Activated CD4-positive, CD25-positive, alpha-beta regulatory T cell treated with anti-CD3 and anti-CD28 coated beads, Interleukin-2, amount 50 U/mL, for 16 hours (primary cell): ENCODE measurements around the gene DDX41.

Experiments used
- DNase-seq: peaks from one replicate; pipeline ENCODE4 v3.0.0-alpha.2; 2020; ENCODE audit warnings: low read depth, low spot score

The DDX41 gene

DNA sequence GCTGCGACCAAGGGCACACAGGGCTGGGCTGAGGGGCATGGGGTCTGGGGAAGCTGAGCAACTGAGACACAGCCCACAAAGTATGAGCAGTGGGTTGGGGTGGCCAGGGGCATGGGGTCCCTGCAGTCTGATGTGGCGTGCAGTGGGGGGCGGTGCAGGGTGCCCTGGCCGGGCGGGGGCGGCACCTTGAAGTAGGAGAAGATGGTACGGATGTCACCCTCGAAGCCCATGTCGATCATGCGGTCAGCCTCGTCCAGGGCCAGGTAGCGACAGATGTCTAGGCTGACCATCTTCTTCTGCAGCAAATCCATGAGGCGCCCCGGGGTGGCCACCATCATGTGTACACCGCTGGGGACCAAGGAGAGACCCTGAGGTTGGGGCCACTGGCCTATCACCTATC, 3.3 kb downstream of the DDX41 start:
- no peak for DNase-seq

DNA sequence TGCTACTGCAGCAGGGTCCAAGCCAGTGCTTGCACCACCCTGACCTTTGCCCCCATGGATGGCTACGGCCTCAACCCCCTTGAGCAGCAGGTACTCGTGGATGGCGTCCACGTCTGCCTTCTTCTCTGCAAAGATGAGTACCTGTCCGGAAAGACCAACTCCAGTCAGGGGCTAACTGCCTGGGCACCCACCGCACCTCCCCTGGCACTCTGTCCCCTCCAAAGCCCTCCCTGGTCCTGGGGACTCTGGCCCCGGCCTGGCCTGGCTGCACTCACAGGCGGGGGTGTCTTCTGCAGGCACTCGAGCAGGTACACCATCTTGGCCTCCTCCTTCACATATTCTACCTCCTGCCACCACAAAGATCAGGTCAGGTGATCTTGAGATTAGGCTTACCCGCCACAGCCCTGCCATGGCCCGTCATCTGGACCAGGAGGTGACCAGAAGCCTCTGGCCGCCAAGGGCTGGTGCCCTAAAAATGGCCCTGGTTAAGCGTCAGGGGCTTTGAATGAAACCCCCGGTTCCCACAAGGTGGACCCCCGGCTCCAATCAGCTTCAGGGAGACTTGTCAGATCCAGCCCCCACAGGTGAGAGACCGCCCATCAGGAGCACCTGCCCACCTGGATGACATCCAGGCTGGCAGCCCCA, 3.9 kb downstream of the DDX41 start:
- DNase-seq, result no peak

DNA sequence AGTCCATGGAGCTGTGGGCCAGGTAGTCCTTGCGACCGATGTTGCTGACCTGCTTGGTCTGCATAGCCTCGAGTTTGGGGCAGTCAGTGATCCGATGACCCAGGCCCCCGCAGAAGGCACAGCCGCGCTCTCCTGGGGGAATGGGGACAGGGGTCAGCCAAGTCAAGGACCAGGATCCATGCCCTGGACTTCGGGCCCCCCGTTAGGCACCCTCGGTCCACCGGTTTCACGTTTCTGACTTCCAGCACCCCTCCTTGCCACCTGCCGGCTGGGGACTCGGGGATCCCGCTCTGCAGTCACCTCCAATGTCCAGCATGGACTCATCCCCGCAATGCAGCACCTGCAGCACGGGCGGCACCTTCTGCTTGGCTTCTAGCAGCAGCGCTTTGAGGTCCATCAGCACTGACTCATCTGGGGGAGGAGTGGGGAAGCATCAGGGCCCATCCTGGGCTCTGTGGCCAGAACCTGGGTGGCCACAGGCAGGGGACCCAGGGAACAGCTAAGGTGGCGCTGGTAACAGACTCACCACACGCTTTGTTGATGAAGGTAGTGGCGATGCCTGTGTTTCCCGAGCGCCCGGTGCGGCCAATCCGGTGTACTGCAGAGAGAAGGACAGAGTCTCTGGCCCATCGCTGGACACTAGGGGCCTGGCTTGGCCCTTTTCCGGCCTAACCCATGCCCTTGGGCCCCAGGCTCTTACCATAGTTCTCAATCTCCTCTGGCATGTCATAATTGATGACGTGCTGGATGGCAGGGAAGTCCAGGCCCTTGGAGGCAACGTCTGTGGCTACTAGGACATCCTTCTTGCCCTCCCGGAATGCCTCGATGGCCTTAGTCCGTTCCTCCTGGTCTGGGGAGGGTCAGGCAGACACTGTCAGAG, 4.7 kb downstream of the DDX41 start:
- no peak for DNase-seq

DNA sequence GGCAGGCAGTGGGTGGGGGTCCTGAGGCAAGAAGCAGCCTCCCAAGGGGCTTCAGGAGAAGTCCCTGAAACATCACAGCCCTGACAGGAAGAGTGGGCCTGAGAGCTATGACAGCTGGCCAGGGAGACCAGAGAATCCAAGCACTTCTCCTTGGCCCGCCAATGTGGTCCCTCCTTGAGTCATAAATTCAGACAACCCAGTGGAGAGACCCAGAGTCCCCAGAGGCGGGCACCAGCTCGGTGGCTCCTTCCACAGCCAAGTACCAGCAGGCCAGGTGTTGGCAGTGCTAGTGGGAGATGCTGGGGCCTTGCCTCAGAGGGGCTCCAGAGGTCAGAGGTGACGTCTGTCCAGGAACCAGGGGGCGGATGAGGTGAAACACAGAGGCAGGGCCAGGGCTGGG, 5.6 kb downstream of the DDX41 start:
- DNase-seq, result no peak

DNA sequence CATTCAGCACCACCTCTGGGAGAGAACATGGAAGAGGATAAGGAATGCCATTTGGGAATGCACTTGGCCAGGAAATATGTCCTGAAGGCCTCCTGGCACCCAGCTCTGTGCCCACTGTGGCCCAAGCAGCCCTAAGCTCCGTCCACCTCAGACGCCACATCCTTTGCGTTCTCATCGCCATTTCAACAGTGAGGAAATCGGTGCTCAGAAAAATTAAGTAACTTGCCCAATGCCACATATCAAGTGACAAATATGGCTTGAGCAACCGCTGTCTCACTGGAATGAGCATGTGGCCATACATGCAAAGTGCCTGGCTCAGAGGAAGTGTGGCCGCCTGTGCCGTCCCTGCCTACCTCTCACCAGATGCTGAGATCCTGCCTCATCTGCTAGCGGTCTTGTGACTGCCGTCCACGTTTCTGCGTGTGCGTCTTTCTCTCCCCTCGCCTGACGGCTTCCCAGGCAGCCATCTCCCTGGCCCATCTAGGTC, 6.2 kb downstream of the DDX41 start:
- no peak for DNase-seq

DNA sequence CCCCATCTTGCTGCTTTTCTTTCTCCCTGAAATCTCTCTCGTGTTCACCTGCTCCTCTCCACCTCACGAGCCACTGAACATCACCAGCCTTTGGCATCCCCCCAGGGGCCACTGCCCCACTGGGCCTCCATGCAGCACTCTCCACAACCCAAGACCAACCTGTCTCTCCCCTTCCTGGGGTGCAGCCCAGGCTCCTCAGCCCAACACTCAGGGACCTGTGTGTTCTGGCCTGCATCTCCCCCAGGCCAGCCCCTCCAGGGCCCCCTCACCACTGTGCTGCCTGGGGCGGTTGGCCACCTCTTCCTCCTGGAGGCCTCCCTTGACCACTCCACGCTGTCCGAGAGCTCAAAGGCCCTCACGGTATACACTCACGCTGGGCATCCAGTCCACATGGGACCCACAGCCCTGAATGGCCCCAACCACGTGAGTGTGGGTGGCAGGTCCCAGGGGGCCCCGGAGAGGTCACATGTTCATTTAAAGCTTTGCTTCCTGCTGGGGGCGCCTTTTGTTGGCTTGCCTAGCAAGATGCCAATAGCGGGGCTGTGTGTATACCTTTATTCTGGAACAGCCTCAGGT, 6.7 kb downstream of the DDX41 start:
- DNase-seq, result no peak

DNA sequence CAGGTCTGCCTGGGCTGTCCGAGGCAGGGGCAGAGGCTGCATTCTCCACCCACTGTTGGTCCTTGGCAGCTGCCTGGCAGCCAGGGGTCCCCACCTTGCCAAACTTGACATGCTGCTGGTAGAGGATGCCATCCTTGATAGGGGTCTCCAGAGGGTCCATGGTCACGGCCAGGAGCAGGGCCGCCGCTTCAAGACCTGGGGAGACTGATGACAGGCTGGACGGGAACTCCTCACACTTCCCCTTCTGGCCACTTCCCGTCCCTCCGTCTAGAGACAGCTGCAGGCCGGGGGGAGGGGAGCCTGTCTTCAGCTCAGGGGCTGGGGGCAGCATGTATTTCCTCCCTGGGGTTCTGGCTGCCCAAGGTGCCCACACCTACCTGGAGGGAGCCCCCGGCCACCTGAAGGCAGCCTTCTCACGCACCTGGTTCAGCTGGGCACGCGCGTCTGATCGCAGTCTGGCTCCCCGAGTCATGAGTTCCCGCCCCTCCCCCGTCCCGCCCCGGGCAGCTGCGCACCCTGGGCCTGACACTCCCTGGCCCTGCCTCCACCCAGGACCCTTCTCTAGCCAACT, 7.3 kb downstream of the DDX41 start, which contains the start of gene DOK3:
DOK3 (minus strand) TSS at position 446 of the 571 bp plus-strand sequence; CDS start at position 160, 286 bp downstream.
- DNase-seq, result no peak

DNA sequence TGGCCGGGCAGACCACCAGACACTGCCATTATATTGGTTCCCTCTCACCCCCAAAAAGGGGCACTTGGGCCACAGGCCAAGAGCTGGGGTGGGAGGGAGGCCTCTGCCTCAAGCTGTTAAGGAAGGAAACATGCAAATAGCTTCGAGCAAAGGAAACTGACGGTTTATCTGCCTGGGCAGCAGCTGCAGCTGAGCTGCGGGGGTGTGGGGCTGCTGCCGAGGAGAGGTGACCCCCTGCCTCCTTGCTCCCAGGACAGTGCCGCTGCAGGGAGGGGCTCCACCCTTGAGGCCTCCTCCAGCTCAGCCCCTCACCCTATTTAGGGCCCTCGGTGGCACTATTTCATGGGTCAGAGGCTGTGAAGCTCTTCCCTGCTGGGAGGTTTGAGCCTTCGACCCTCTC, 7.9 kb downstream of the DDX41 start:
- no peak for DNase-seq

DNA sequence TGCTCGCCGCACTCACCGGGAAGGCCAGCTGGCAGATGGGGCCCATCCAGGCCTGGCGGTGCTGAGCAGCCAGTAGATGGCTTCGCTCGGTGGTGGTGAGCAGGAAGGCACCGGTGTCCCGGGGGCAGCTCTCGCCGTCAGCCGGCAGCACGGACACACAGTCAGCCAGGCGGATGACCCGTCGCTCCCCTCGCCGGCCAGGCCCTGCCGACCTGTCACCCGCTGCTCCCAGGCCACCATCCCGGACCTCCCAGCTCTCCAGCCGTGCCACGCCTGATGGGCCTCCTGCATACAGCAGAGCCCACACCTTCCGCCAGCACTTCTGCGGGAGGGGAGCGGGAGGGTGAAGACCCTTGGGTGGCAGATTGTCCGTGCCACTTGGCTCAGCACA, 8.5 kb downstream of the DDX41 start:
- no peak for DNase-seq

DNA sequence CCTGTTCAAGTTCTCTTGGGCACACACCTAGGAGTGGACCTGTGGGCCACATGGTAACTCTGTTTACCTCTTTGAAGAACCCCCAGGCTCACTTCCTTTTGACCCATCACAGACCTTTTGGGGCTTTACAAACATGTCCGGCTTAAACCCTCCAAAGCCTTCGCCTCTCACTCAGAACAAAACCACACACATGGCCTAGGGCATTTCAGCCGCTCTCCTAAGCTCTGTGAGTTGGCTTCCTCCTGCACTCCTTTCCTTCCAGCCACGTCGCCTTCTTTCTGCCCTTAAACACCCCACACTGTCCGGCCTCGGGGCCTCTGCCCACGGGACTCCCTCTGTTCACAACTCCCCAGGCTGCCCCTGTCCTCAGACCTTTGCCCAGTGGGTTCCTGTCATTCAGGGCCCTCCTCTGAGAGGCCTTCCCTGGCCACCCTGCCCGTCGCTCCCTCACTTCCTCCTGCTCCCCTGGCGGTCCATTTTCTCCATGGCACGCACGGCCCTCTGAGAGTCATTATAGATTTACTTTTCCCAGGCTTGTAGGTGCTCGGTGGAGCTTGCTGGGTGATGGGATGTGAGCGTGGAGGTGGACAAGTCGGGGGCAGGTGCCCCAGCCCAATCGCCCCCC, 9.1 kb downstream of the DDX41 start:
- no peak for DNase-seq

DNA sequence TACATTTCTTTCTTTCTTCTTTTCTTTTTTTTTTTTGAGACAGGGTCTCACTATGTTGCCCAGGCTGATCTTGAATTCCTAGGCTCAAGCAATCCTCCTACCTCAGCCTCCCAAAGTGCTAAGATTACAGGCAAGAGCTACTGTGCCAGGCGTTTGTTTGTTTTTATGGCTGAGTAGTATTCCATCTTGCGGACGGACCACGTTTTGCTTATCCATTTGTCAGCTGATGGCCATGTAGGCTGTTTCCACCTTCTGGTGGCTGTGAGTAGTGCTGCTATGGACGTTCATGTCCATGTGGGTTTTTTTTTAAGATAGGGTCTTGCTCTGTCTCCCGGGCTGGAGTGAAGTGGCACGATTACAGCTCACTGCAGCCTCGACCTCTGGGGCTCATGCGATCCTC, 9.6 kb downstream of the DDX41 start:
- no peak for DNase-seq

DNA sequence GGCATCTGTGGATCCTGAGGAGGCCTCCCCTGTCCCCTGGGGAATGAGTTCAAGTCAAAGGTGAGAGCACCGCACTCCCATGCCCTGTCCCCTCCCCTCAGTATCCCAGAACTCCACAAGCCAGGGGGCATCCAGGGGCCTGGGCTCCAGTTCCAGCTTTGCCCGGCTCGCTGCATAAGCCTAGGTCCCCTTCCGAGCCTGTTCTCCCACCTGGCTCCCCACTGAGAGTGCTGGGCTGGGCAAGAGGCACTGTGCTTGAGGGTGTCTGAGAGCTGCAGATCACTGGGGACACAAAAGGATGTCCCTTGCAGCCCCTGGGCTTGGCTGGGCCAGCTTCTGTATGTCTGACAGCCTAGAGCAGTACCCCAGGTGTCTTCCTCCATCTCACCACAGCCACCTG, 11.7 kb downstream of the DDX41 start:
- DNase-seq, result no peak

DNA sequence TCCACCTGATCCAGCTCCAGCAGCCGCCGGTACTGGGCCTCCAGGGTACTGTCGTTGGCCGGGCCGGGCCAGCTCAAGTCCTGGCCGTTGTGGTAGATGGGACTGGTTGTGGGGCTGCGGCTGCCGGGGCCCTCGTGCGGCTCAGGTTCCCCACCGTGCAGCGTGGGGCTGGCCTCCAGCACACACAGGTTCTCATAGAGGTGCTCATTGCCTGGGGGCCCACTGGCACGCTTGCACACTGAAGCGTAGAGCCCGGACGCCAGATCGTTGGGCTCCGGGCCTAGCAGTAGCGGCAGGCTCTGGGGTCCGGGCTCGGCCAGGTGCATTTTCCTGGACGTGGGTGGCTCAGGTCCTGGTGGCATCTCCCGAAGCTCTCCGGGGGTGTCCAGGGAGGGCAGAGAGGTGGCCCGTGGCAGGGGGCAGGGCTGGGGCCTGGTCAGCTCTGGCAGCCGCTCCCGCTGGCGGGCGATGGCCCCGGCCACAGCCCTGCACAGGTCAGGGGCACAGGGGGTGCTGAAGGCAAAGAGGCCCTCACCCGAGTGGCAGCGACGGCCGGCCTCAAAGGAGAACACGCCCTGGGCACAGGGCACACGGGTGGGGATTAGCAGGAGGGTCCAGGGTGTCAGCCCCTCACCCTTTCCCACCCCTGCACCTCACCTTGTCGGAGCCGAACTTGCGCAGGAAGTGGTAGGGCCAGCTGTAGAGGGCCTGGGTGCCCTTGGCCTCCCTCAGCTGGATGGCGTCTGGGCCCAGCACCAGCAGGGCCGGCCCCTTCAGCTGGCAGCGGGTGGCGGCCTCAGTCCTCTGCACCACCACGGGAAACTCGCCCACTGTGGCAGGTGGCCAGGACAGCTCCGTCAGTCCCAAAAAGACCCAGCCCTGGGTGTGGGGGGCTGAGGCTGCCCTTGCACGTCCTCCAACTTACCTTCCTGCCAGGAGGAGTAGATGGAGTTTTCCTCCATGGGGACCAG, 12.4 kb downstream of the DDX41 start:
- no peak for DNase-seq

DNA sequence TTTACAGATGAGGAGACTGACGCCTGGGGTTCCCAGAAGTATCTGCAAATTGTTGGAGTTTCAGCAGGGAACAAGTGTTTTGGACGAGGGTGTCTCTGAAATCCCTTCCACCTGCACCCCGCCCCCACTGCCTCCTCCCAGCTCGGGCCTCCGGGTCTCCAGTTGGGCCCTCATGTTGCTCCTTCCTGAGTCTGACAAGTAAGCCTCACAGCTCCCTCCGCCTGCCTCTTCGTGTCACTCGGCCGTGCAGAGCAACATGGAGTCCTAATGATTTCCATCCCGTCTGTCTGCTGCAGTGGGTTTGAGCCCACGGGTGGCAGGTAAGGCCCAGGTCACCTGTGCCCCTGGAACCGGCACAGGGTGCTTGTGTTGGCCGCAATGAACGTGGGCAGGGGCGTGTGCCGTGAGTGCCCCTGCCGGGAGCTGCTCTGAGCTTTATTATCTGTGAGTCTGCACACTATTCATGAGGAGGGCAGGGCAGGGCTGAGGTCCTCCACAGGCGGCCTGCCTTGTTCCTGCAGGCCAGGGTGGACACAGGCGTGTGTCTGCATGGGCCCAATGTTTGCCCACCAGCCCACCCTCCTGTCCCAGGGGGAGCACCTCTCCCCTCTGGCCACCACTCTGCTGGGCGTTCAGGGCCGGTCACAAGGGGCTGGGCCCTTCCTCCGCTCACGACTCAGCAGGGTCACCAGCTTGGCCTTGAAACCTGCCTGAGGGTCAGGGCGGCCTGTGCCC, 13.2 kb downstream of the DDX41 start:
- no peak for DNase-seq

DNA sequence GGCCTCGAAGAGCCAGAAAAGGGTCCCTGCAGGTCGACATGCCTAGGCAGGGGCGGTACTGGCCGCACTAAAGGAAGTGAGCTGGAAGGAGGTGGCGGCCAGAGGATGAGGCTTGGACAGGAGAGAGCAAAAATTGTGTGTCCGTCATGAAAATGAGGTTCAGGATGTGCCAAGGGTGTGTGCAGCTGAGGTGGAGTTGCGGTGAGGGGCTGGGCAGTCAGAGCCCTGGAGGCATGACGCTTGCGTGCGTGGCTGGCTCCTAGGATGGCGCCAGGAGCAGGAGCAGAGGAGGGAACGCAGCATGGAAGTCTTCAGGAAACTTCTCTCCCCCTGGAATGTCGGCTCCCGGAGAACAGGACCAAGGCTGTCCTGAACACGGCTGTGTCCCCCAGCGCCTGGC, 13.9 kb downstream of the DDX41 start:
- DNase-seq, result no peak

DNA sequence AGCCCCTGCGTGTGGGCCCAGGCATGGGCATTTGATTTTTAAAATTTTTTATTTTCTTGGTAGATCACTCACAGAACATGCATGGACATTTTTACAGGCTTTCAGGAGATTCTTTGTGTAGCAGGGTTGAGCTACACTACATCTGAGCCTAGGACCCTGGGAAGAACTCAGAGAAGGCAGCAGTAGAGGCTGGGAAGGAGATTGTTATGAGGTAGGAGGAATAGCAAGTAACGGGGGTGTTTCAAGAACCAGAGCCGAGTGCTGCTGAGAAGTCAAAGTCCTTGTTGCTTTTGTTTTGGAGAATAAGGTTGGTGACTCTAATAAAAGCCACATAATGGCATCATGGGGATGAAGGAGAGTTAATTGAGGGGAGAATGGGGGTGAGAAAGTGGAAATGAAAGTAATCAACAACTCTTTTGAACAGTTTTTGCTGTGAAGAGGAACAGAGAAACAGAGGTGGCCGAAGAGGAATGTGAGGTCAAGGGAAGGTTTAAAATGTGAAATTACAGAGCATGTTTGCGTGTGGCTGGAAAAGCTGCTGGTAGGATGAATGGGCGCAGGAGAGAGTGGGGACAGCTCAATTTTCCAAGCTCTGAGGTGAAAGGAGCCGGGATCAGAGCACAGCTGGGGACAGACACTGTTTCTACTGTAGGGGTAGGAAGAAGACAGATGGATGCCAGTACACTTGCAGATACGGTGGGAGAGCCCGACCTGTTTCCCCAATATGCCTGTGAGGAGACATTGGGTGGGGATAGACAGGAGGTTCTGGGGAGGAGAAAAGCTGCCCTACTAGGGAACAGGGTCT, 14.7 kb downstream of the DDX41 start:
- DNase-seq, result no peak

DNA sequence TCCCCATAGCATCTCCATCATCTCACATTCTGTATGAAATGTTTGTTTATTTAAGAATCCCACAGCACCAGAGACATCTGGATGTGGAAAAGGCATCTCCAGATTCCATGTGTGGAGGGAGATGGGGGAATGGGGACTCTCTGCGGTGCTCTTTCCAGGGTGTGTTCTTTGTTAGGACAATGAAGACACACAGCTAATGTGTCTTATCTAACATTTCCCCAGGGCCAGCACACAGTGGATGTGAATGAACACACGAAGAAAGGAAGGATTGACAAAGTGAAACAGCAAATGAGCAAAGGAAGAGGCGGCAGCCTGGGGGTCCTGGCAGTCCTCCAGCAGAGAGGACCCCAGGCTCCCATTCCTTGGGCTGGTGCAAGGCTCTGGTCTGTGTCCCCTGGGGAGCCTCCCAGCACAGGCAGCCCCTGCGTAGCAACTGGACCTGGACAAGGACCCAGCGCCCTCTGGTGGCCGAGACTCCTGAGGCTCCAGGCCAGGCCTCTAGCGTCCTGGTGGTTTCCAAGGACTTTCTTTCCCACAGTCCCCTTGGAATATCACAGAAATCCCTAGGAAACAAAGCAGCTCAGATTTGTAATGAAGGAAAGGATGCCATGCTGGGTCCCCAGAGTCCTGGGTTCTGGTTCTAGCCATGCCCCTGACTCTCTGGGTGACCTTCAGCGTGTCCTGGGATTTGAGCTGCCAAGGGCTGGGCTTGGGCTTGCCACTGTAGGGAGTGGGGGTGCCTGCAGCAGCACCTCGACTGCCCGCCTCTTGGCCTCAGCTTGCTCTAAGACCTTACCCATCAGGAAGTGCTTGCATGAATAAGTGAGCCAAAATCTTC, 15.9 kb downstream of the DDX41 start:
- peak; percentile 68 for DNase-seq

DNA sequence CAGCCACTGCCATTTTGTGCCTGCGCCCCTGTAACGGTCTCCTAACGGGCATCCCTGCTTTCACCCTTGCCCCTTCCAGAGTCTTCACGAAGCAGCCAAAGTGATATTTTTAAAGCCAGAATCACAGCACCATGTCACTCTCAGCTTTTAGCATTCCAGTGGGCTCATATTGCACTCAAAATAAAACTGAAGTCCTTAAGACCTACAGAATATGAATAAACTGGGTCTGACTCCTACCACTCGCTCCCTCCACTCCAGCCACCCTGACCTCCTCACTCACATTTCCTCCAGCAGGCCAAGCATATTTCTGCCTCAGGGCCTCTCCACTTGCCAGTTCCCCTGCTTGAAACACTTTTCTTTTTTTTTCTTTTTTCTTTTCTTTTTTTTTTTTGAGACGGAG, 16.9 kb downstream of the DDX41 start:
- DNase-seq, result no peak
